RPMI8226 (cell line): ENCODE data around the gene AAGAB.

Experiments used
- DNase-seq: peaks from one replicate; pipeline ENCODE4 v3.0.0-alpha.2; 2015

Gene AAGAB

GRCh38 chr15:67207555-67208207 lies 46.8 kb downstream of the AAGAB start:
- DNase-seq = no peak

- no peak for DNase-seq
These were observed 51.5 kb downstream of the AAGAB start for GRCh38 chr15:67202991-67203390.

GRCh38 chr15:67202091-67202490 lies 52.4 kb downstream of the AAGAB start:
- no peak for DNase-seq

GRCh38 chr15:67201136-67201535 lies 53.3 kb downstream of the AAGAB start:
- no peak for DNase-seq

GRCh38 chr15:67199881-67200763 lies 54.3 kb downstream of the AAGAB start:
- DNase-seq = no peak

- DNase-seq = no peak
These were observed 55.1 kb downstream of the AAGAB start for GRCh38 chr15:67199391-67199790.

- no peak for DNase-seq
These were observed 56.2 kb downstream of the AAGAB start for GRCh38 chr15:67198157-67198754.

GRCh38 chr15:67197364-67197695 lies 57.1 kb downstream of the AAGAB start:
- no peak for DNase-seq

GRCh38 chr15:67196672-67197363 lies 57.6 kb downstream of the AAGAB start:
- DNase-seq = no peak

GRCh38 chr15:67196222-67196621 lies 58.2 kb downstream of the AAGAB start:
- DNase-seq = no peak

- no peak for DNase-seq
These were observed 59.2 kb downstream of the AAGAB start for GRCh38 chr15:67195305-67195704.

- DNase-seq = no peak
These were observed 60.0 kb downstream of the AAGAB start for GRCh38 chr15:67194171-67195114.

GRCh38 chr15:67193223-67193990 lies 61.1 kb downstream of the AAGAB start:
- DNase-seq = no peak

GRCh38 chr15:67192185-67192820 lies 62.2 kb downstream of the AAGAB start:
- no peak for DNase-seq

- DNase-seq = no peak
These were observed 63.6 kb downstream of the AAGAB start for GRCh38 chr15:67190813-67191212.

- no peak for DNase-seq
These were observed 64.1 kb downstream of the AAGAB start for GRCh38 chr15:67190326-67190725.

GRCh38 chr15:67189326-67190051 lies 65.0 kb downstream of the AAGAB start:
- DNase-seq = no peak

- DNase-seq = no peak
These were observed 65.8 kb downstream of the AAGAB start for GRCh38 chr15:67188551-67189218.

GRCh38 chr15:67187351-67187854 lies 67.1 kb downstream of the AAGAB start:
- DNase-seq = no peak
